ENCODE data around the gene RPP21.

RPP21 gene

DNA sequence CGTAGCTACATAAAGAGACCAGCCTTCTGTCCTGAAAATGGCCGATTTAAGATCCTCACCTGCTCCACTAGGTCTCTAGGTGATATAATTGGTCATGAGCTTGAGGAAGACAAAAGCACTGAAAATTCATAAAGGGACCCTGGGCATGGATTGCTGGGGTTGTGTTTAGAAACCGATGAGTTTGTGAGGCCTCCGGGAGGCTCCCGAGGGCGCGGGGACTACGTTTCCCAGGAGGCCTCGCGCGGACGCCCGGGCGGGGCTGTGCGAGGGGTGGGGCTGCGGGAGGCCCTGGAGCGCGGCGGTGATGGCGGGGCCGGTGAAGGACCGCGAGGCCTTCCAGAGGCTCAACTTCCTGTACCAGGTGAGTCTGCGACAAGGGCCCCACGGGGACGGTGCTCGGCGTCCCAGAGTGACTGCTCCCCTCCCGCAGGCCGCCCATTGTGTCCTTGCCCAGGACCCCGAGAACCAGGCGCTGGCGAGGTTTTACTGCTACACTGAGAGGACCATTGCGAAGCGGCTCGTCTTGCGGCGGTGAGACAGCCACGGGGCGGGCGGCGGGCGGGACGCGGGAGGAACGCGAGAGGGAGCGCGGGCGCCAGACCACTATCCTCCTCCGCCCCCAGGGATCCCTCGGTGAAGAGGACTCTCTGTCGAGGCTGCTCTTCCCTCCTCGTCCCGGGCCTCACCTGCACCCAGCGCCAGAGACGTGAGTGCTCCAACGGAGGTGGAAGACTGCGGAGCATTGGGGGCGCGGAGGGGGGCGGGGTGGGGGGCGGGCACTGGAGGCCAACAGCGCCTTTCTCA, at the start of gene RPP21:
Gene RPP21, plus strand, starts transcription at position 289 of the 804 bp plus-strand sequence. Its CDS starts 16 bp downstream, at position 305.
- Mint-ChIP-seq H3K9me3 (no peaks in the 10 kb centered on the region), H3K4me3 (peak within 1 kb of the TSS; percentile 88), H3K27me3 (ENCODE audit: low read depth) (peaks cover 17% of the 10 kb centered on the region), H3K4me1 (ENCODE audit: low read depth) (peaks cover 11% of the 10 kb centered on the region), H3K36me3 (ENCODE audit: low read depth) (peaks cover 34% of the 10 kb centered on the region), H3K27ac (peak within 1 kb of the TSS; percentile 83)

DNA sequence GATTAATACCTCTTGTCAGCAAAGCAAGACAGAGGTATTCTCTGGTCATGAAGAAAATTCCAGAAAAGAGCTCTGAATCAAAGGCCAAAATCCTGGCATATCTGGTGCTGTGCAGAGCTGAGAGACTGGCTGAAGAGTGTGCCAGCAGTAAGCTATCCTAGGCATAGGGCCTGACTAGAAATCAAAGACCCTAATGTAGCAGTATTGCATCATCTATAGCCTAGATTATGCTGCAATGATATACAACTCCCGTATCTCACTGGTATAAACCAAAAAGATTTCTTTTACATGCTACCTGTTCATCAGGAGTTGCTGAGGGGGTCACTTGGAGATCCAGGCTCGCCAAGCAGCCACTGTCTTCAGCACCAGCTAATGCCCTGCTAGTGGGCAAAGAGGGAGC, 49.1 kb upstream of the RPP21 start:
- Mint-ChIP-seq H3K27ac (no peak overlapping the region), H3K4me3 (no peak overlapping the region), H3K36me3 (ENCODE audit: low read depth) (peaks cover 58% of the 10 kb centered on the region), H3K4me1 (ENCODE audit: low read depth) (peaks cover 2% of the 10 kb centered on the region), H3K27me3 (ENCODE audit: low read depth) (no peaks in the 10 kb centered on the region), H3K9me3 (peaks cover 21% of the 10 kb centered on the region)

DNA sequence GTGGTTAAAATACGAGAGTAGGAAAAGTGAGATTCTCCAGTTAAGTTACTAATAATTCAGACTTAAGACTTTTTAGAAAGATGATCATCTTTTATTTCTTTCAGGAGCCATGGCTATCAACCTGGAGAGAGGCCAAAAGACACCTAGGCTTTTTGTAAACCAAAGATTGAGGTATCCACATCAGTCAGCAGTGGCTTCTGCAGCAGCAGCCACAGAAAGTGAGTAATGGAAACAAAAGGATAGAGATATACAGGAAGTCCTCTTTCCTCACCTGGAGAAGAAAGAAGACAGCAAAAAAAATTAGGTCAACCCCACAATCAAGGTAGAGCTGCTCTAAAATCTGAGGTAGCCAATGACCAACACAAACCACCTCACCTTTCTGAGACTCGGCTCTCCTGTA, 41.0 kb upstream of the RPP21 start:
- Mint-ChIP-seq H3K27ac (no peak overlapping the region), H3K4me3 (no peak overlapping the region), H3K36me3 (ENCODE audit: low read depth) (peaks cover 69% of the 10 kb centered on the region), H3K9me3 (peaks cover 37% of the 10 kb centered on the region), H3K4me1 (ENCODE audit: low read depth) (peaks cover 27% of the 10 kb centered on the region), H3K27me3 (ENCODE audit: low read depth) (no peaks in the 10 kb centered on the region)

DNA sequence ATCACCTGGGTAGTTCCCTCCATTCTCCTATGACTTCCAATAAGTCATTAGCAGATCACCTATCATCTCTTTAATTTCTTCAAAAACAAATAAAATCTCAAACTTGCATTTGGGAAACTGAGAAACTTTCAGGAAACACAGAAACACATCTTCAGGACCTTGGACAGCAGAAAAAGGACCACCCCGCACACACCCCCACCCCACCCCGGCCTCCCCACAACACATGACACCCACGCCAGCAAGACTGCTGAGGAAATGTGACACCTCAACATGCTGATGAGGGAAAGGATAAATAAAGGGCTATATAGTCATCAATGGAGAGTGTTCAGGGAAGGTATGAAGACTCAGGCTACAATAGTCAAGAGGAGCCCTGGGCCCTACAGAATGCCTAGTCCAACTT, 33.9 kb upstream of the RPP21 start:
- Mint-ChIP-seq H3K9me3 (no peaks in the 10 kb centered on the region), H3K36me3 (ENCODE audit: low read depth) (peaks cover 44% of the 10 kb centered on the region), H3K27ac (no peak overlapping the region), H3K4me1 (ENCODE audit: low read depth) (peaks cover 12% of the 10 kb centered on the region), H3K4me3 (no peak overlapping the region), H3K27me3 (ENCODE audit: low read depth) (no peaks in the 10 kb centered on the region)

DNA sequence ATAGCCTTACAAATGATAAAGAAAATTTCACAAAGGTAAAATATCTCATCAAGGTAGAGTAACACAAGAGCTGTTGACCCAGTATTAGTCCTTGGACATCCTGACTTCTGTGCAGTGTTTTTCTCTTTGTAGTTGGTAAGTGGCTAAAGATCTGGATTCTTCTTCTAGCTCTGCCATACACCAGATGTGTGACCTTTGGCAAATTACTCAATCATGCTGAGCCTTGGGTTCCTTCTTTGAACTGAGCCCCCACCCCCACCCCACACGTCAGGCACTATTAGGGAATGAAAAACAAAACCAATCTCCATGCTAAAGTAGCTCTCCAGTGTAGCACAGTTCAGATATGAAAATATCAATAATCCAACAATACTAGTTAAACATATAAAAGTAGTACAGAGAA, 33.3 kb upstream of the RPP21 start:
- no peaks in the 10 kb centered on the region for H3K9me3 Mint-ChIP-seq
- no peak overlapping the region for H3K4me3 Mint-ChIP-seq
- no peak overlapping the region for H3K27ac Mint-ChIP-seq
- peaks cover 11% of the 10 kb centered on the region for H3K4me1 Mint-ChIP-seq (ENCODE audit: low read depth)
- no peaks in the 10 kb centered on the region for H3K27me3 Mint-ChIP-seq (ENCODE audit: low read depth)
- peaks cover 48% of the 10 kb centered on the region for H3K36me3 Mint-ChIP-seq (ENCODE audit: low read depth)

- H3K4me1 Mint-ChIP-seq (ENCODE audit: low read depth), result peaks cover 8% of the 10 kb centered on the region
Measured at GRCh38 chr6:30312266-30312665, 32.7 kb upstream of the RPP21 start.

DNA sequence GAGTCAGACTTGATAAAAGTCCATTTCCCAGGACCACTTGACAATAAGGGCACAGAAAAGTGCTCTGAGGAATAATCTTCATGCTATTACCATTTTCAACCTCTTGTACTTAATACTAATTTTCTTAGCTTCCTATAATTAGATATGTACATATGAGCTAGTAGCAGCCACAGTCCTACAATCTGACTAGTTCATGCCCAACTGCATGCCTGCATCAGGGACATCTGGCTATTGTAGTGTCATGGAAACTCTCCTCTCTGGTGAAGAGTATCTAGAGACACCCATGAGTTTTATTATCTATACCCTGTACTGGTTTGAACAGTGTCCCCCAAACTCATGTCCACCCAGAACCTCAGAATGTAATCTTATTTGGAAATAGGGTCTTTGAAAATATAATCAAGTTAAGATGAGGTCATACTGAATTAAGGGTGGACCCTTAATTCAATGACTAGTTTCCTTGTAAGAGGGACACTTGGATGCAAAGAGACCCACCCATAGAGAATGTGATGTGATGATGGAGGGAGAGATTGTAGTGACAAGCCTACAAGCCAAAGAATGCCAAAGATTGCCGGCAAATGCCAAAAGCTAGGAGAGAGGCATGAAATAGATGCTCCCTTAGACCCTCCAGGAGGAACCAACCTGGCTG, 32.2 kb upstream of the RPP21 start:
- Mint-ChIP-seq H3K27ac (no peak overlapping the region), H3K4me3 (no peak overlapping the region), H3K36me3 (ENCODE audit: low read depth) (peaks cover 46% of the 10 kb centered on the region), H3K9me3 (no peaks in the 10 kb centered on the region), H3K27me3 (ENCODE audit: low read depth) (no peaks in the 10 kb centered on the region), H3K4me1 (ENCODE audit: low read depth) (peaks cover 13% of the 10 kb centered on the region)

More at GRCh38 chr6:30312266-30312665, 32.7 kb upstream of the RPP21 start:
- no peak overlapping the region for H3K4me3 Mint-ChIP-seq
- no peaks in the 10 kb centered on the region for H3K27me3 Mint-ChIP-seq (ENCODE audit: low read depth)
- H3K27ac Mint-ChIP-seq, result no peak overlapping the region
- no peaks in the 10 kb centered on the region for H3K9me3 Mint-ChIP-seq
- peaks cover 46% of the 10 kb centered on the region for H3K36me3 Mint-ChIP-seq (ENCODE audit: low read depth)

DNA sequence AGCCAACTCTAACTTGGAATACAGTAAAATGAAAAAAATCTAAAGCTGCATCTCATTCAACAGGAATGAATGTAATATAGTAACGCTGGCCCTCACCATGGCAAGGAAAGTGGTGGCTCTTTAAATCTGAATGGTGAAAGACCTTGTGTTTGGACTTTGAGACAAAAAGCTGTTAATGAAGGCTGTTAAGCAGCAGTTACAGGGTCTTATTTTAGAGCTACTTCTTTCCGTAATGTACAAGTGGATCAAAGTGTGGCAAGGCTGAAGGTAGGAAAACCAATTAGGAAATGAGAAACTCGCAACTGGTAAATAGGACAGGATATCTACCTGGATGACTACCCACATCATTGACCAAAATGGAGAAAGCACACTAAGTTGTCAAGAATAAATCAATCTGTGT, 29.8 kb upstream of the RPP21 start:
- Mint-ChIP-seq H3K4me3 (no peak overlapping the region), H3K27ac (no peak overlapping the region), H3K9me3 (no peaks in the 10 kb centered on the region), H3K36me3 (ENCODE audit: low read depth) (peaks cover 38% of the 10 kb centered on the region), H3K27me3 (ENCODE audit: low read depth) (no peaks in the 10 kb centered on the region), H3K4me1 (ENCODE audit: low read depth) (peaks cover 25% of the 10 kb centered on the region)

- peaks cover 38% of the 10 kb centered on the region for H3K4me1 Mint-ChIP-seq (ENCODE audit: low read depth)
- peak overlapping the region; percentile 3 for H3K4me3 Mint-ChIP-seq
- H3K36me3 Mint-ChIP-seq (ENCODE audit: low read depth), result peaks cover 31% of the 10 kb centered on the region
- H3K27me3 Mint-ChIP-seq (ENCODE audit: low read depth), result no peaks in the 10 kb centered on the region
- no peaks in the 10 kb centered on the region for H3K9me3 Mint-ChIP-seq
- H3K27ac Mint-ChIP-seq, result peak overlapping the region; percentile 23
Measured at GRCh38 chr6:30317913-30318589, 26.9 kb upstream of the RPP21 start.

DNA sequence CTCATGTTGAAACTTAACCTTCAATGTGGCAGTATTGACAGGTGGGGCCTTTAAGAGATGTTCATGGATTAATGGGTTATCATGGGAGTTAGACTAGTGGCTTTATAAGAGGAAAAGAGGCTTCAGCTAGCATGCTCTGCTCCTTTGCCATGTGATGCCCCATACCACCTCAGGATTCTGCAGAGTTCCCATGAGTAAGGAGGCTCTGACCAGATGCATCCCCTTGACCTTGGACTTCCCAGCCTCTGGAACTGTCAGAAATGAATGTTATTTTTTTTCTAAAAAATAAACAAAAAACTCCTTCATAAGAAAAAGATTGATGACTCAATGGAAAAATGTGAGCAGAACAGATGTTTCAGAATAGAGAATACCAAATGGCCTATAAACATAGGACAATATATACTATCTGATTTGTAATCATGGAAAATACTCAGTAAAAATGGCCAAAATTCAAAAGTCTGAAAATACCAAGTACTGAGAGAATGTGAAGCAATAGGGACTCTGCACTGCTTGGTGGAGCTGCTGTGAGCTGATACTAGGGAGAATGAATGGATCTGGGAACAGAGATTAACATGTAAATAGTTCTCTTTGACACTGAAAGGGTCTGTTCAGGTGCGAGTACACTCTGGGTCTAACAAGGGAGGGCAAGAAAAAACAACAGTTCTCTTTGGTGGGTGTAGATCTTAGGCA, 25.7 kb upstream of the RPP21 start:
- Mint-ChIP-seq H3K9me3 (no peaks in the 10 kb centered on the region), H3K4me3 (no peak overlapping the region), H3K27ac (no peak overlapping the region), H3K36me3 (ENCODE audit: low read depth) (peaks cover 22% of the 10 kb centered on the region), H3K4me1 (ENCODE audit: low read depth) (peaks cover 44% of the 10 kb centered on the region), H3K27me3 (ENCODE audit: low read depth) (no peaks in the 10 kb centered on the region)

- H3K4me3 Mint-ChIP-seq, result no peak overlapping the region
- peaks cover 16% of the 10 kb centered on the region for H3K36me3 Mint-ChIP-seq (ENCODE audit: low read depth)
- no peak overlapping the region for H3K27ac Mint-ChIP-seq
- no peaks in the 10 kb centered on the region for H3K9me3 Mint-ChIP-seq
- peaks cover 59% of the 10 kb centered on the region for H3K4me1 Mint-ChIP-seq (ENCODE audit: low read depth)
- no peaks in the 10 kb centered on the region for H3K27me3 Mint-ChIP-seq (ENCODE audit: low read depth)
Measured at GRCh38 chr6:30321692-30322388, 23.1 kb upstream of the RPP21 start.

DNA sequence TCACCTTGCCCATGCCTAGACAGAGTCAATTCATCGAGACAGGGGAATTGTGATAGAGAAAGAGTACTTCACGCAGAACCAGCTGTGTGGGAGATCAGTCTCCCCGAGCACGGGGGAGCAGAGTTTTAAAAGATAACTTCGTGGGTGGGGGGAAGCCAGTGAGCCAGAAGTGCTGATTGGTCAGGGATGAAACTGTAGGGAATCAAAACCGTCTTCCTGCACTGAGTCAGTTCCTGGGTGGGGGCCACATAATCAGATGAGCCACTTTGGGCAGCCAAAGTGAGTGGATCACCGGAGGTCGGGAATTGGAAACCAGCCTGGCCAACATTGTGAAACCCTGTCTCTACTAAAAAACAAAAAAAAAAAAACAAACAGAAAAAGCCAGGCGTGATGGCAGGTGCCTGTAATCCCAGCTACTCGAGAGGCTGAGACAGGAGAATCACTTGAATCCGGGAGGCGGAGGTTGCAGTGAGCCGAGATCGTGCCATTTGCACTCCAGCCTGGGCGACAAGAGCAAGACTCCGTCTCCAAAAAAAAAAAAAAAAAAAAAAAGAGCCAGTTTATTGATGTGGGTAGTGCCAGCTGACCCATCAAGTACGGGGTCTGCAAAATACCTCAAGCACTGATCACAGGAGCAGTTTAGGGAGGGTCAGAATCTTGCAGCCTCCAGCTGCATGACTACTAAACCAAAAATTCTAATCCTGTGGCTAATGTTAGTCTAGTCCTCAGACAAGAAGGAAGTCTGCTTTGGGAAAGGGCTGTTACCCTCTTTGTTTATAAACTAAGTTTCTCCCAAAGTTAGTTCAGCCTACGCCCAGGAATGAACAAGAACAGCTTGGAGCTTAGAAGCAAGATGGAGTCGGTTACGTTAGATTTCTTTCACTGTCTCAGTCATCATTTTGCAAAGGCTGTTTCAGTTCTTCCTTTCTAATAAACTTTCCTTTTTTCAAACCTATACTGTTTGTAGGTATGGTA, 22.1 kb upstream of the RPP21 start:
- Mint-ChIP-seq H3K27me3 (ENCODE audit: low read depth) (no peaks in the 10 kb centered on the region), H3K9me3 (no peaks in the 10 kb centered on the region), H3K4me1 (ENCODE audit: low read depth) (peaks cover 60% of the 10 kb centered on the region), H3K4me3 (peak overlapping the region; percentile 38), H3K36me3 (ENCODE audit: low read depth) (peaks cover 13% of the 10 kb centered on the region), H3K27ac (peak overlapping the region; percentile 56)

DNA sequence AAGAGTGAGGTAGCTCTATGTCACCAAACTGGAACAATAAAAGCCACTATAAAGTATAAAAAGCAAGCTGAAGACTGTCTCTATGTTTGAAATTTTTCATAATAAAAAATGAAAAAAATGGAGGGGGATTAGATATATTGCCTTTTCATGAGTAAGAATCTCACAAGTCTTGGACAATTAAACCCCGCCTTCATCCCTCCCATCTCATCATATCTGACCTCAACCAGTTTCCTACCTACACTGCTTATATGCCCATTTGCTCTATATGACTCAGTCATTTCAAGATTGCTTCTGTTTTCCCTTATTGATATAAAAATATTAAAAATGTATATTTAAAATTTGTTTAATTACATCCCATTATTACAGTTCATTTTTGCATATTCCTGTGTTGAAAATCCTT, 21.1 kb upstream of the RPP21 start:
- Mint-ChIP-seq H3K36me3 (ENCODE audit: low read depth) (peaks cover 8% of the 10 kb centered on the region), H3K4me1 (ENCODE audit: low read depth) (peaks cover 53% of the 10 kb centered on the region), H3K4me3 (no peak overlapping the region), H3K9me3 (no peaks in the 10 kb centered on the region), H3K27me3 (ENCODE audit: low read depth) (no peaks in the 10 kb centered on the region), H3K27ac (no peak overlapping the region)
